Muscle of leg (tissue), 16 donors: ENCODE data around the gene C14orf119. TPM values are rescaled to one million over a fixed set of nuclear protein-coding genes. Genes with fewer than 3 reads are reported as not detected.

Experiments
- DNase-seq: peaks from one replicate; pipeline ENCODE4 v3.0.0; 2013
- H3K27ac ChIP-seq: one replicate; pipeline ENCODE4 v1.5.1; 2013; ENCODE audit warnings: mild to moderate bottlenecking, low read length, control low read depth
- H3K27me3 ChIP-seq: one replicate; pipeline ENCODE4 v1.6.1; 2013; ENCODE audit warnings: low read length; ENCODE audit not compliant: control insufficient read depth, insufficient read depth
- H3K36me3 ChIP-seq: one replicate; pipeline ENCODE4 v1.6.1; 2013; ENCODE audit warnings: low read length; ENCODE audit not compliant: control insufficient read depth, insufficient read depth
- H3K4me1 ChIP-seq: one replicate; pipeline ENCODE4 v1.6.1; 2013; ENCODE audit warnings: low read length; ENCODE audit not compliant: control insufficient read depth, insufficient read depth
- H3K4me3 ChIP-seq: one replicate; pipeline ENCODE4 v1.5.1; 2013; ENCODE audit warnings: low read length, control low read depth
- H3K9me3 ChIP-seq: replicated peaks from 2 replicates; pipeline ENCODE4 v1.6.1; 2013; ENCODE audit warnings: low read depth, low read length; ENCODE audit not compliant: control insufficient read depth
- WGBS: methylation state at CpG from one replicate; pipeline ENCODE4 v1.1.5; 2013; ENCODE audit warnings: missing lambda C conversion rate; ENCODE audit not compliant: insufficient coverage; 5-methylcytosine and 5-hydroxymethylcytosine counted together
- long read RNA-seq, 11 donors: transcript quantifications; one replicate each; lab custom pipeline, GENCODE V29; 2026
- polyA plus RNA-seq, 8 donors: library from polyadenylated mRNA; unstranded; fragments of 120-200 nt; gene quantifications; one replicate each; pipeline versions ENCODE4 v1.2.1 to v1.2.3, GENCODE V29; 2013; ENCODE audit warnings: inconsistent platforms in 1 of 8, low replicate concordance in 1 of 8; ENCODE audit not compliant: insufficient read length in 8 of 8, insufficient read depth in 1 of 8
- total RNA-seq: library from RNA; stranded (reverse); fragments of 120-200 nt; gene quantifications from one replicate; pipeline ENCODE4 v1.2.4, GENCODE V29; 2013

Gene C14orf119
- total RNA-seq (46.0 TPM), polyA plus RNA-seq (10 to 100 TPM; 47.4 to 68.2 (median 54.6) TPM)
- long read RNA-seq, donor 1, transcript C14orf119-201 (2 exons, 3,660 nt): major isoform, 19 of 19 reads
- long read RNA-seq, donor 1, partial matches to known transcripts: 0 of 19 reads
- long read RNA-seq, donor 1, other reads (novel, unspliced or antisense): 0 of 19 reads
- long read RNA-seq, donor 2, transcript C14orf119-201 (2 exons, 3,660 nt): major isoform, 8 of 8 reads
- long read RNA-seq, donor 2, partial matches to known transcripts: 0 of 8 reads
- long read RNA-seq, donor 2, other reads (novel, unspliced or antisense): 0 of 8 reads
- long read RNA-seq, donor 3, transcript C14orf119-201 (2 exons, 3,660 nt): major isoform, 46 of 46 reads
- long read RNA-seq, donor 3, partial matches to known transcripts: 0 of 46 reads
- long read RNA-seq, donor 3, other reads (novel, unspliced or antisense): 0 of 46 reads
- long read RNA-seq, donor 4, transcript C14orf119-201 (2 exons, 3,660 nt): major isoform, 23 of 23 reads
- long read RNA-seq, donor 4, partial matches to known transcripts: 0 of 23 reads
- long read RNA-seq, donor 4, other reads (novel, unspliced or antisense): 0 of 23 reads
- long read RNA-seq, donor 5, transcript C14orf119-201 (2 exons, 3,660 nt): major isoform, 76 of 104 reads
- long read RNA-seq, donor 5, partial matches to known transcripts: 28 of 104 reads
- long read RNA-seq, donor 5, other reads (novel, unspliced or antisense): 0 of 104 reads
- long read RNA-seq, donor 6, transcript C14orf119-201 (2 exons, 3,660 nt): major isoform, 52 of 54 reads
- long read RNA-seq, donor 6, partial matches to known transcripts: 0 of 54 reads
- long read RNA-seq, donor 6, other reads (novel, unspliced or antisense): 0 of 54 reads
- long read RNA-seq, donor 7, transcript C14orf119-201 (2 exons, 3,660 nt): major isoform, 31 of 31 reads
- long read RNA-seq, donor 7, partial matches to known transcripts: 0 of 31 reads
- long read RNA-seq, donor 7, other reads (novel, unspliced or antisense): 0 of 31 reads
- long read RNA-seq, donor 8, transcript C14orf119-201 (2 exons, 3,660 nt): major isoform, 31 of 46 reads
- long read RNA-seq, donor 8, partial matches to known transcripts: 15 of 46 reads
- long read RNA-seq, donor 8, other reads (novel, unspliced or antisense): 0 of 46 reads
- long read RNA-seq, donor 9, transcript C14orf119-201 (2 exons, 3,660 nt): major isoform, 28 of 29 reads
- long read RNA-seq, donor 9, partial matches to known transcripts: 0 of 29 reads
- long read RNA-seq, donor 9, other reads (novel, unspliced or antisense): 0 of 29 reads
- long read RNA-seq, donor 10, transcript C14orf119-201 (2 exons, 3,660 nt): major isoform, 50 of 51 reads
- long read RNA-seq, donor 10, partial matches to known transcripts: 0 of 51 reads
- long read RNA-seq, donor 10, other reads (novel, unspliced or antisense): 0 of 51 reads
- long read RNA-seq, donor 11, transcript C14orf119-201 (2 exons, 3,660 nt): major isoform, 25 of 64 reads
- long read RNA-seq, donor 11, partial matches to known transcripts: 39 of 64 reads
- long read RNA-seq, donor 11, other reads (novel, unspliced or antisense): 0 of 64 reads

DNA sequence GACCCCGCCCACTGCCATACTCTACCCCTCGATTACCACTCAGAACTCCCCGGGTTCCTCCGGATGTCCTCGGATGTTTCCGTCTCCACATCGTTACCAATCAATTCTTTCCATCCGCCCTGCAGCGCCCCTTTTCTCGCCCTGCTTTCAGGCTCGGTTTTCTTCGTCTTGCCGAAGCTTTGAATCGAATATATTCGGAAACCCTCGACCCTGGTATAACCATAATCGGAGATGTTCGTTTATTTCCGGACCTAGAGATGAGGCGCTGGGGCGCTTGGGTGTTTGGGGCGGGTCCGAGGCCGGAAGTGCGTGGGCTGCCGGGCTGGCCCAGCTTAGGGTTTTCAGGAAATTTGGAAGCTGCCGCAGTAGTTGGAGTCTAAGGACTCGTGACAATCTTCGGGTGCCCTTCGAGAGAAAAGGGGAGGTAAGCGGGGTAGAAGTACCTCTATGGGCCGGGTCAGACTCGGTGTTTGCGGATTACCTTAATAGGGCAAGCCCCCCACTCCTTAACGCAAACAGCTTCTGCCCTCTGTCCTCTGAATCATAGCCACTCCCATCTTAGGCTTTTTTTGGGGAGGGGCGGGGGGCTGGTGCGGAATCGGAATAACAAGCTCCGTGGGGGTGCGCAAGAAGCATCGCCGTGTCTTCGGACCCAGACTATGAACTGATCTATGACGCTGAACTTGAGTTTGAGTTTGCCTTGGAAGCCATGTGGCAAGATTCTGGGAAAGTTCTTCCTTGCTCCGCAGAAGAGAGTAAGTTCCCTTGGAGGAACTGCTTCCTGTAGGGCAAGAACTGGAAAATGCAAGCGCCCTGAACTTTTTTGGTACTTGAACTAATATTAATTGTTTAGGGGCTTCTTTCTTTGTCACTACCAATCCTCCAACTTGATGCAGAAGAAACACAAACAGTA, at the start of gene C14orf119:
C14orf119 (plus strand) TSS at position 310 of the 913 bp plus-strand sequence. CDS start 2,154 bp downstream, outside the sequence.
- H3K4me3 ChIP-seq: peak within 1 kb of the TSS; percentile 86
- no peaks in the 10 kb centered on the region for H3K9me3 ChIP-seq
- no peaks in the 10 kb centered on the region for H3K27me3 ChIP-seq
- peak within 1 kb of the TSS; percentile 100 for H3K27ac ChIP-seq
- WGBS: 0% methylated on average over 39 of the region's 46 CpGs
- DNase-seq: peak; percentile 100
- peaks cover 9% of the 10 kb centered on the region for H3K4me1 ChIP-seq
- peaks cover 26% of the 10 kb centered on the region for H3K36me3 ChIP-seq

- Histone ChIP-seq H3K4me1 (peaks cover 6% of the 10 kb centered on the region), H3K4me3 (no peak overlapping the region), H3K9me3 (no peaks in the 10 kb centered on the region), H3K27ac (peak overlapping the region; percentile 49), H3K36me3 (peaks cover 7% of the 10 kb centered on the region), H3K27me3 (no peaks in the 10 kb centered on the region)
- WGBS: 62% methylated on average over 4 of the region's 6 CpGs
- no peak for DNase-seq
Observed at GRCh38 chr14:23047034-23047634, 48.2 kb upstream of the C14orf119 start.

- H3K9me3 ChIP-seq: no peaks in the 10 kb centered on the region
- peak overlapping the region; percentile 49 for H3K27ac ChIP-seq
- peaks cover 7% of the 10 kb centered on the region for H3K36me3 ChIP-seq
- H3K4me3 ChIP-seq: no peak overlapping the region
- 75% methylated on average over 73 of the region's 85 CpGs for WGBS
- no peak for DNase-seq
- peaks cover 6% of the 10 kb centered on the region for H3K4me1 ChIP-seq
- no peaks in the 10 kb centered on the region for H3K27me3 ChIP-seq
Observed at GRCh38 chr14:23047751-23048693, 47.3 kb upstream of the C14orf119 start.

DNA sequence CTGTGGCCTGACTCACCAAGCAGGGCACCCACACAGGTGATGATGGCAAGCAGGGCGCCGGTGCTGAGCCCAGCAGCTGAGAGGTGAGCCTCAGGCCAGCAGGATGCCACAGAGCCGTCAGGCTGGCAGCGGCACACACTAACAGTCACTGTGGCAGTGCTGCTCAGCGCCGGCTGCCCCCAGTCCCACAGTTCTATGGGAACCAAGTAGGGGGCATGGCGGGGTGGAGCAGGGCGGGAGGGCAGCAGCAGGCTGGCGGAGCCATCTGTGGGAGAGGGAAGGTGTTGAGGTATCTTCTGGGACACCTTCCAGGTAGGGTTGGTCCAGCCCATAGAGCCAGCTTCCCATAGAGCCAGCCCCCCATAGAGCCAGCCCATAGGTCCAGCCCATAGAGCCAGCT, 46.3 kb upstream of the C14orf119 start:
- WGBS: 98% methylated on average over 7 of the region's 9 CpGs
- Histone ChIP-seq H3K27me3 (no peaks in the 10 kb centered on the region), H3K9me3 (no peaks in the 10 kb centered on the region), H3K27ac (no peak overlapping the region), H3K4me3 (no peak overlapping the region), H3K4me1 (peaks cover 3% of the 10 kb centered on the region), H3K36me3 (peaks cover 7% of the 10 kb centered on the region)
- no peak for DNase-seq

DNA sequence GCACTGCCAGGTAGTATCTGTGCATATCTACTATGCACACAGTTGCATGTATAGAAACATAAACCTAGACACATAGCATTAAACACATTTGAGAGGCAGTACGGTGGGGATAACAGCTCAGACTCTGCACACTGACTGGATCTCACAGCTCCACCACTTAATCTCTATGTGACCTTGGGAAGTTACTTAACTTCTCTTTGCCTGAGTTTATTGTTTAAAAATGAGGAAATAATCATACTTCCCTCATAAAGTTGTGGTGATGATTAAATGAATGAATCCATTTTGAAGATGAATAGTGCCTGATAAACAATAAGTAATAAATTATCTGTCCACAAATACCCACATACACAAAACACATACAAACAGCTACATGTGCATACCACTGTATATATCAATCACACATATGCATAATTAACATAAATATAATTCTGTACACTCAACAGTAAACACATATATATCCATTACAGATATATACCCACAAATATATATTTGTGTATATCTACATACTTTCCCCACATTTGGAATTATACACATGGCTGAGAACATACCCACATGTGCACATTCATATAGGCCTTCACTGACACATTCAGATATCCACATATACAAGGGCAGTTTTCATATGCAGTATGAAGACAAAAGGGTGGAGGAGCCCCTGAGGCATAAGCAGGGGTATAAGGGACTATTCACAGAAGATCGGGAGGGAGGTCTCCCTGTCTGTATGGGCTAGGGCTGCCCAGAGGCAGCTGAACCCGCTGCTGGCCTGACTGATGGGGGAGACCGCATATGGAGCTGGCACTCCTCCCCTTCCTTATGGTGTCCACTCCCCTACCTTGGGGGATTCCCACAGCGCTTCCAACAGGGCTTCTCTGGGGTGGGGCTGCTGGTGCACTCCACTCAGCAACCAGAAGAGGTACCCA, 43.9 kb upstream of the C14orf119 start:
- Histone ChIP-seq H3K4me3 (no peak overlapping the region), H3K36me3 (peaks cover 7% of the 10 kb centered on the region), H3K4me1 (peaks cover 11% of the 10 kb centered on the region), H3K9me3 (no peaks in the 10 kb centered on the region), H3K27me3 (no peaks in the 10 kb centered on the region), H3K27ac (no peak overlapping the region)
- WGBS: 33% methylated on average over 1 of the region's 5 CpGs
- no peak for DNase-seq

- H3K4me1 ChIP-seq: peaks cover 18% of the 10 kb centered on the region
- no peak overlapping the region for H3K27ac ChIP-seq
- DNase-seq: no peak
- WGBS: 75% methylated on average over 6 of the region's 14 CpGs
- no peaks in the 10 kb centered on the region for H3K9me3 ChIP-seq
- H3K27me3 ChIP-seq: no peaks in the 10 kb centered on the region
- H3K4me3 ChIP-seq: no peak overlapping the region
- peaks cover 7% of the 10 kb centered on the region for H3K36me3 ChIP-seq
Observed at GRCh38 chr14:23052182-23052623, 43.1 kb upstream of the C14orf119 start.

- no CpG with 5 or more reads among the region's 3 CpGs for WGBS
- H3K27ac ChIP-seq: no peak overlapping the region
- DNase-seq: no peak
- H3K9me3 ChIP-seq: no peaks in the 10 kb centered on the region
- peaks cover 7% of the 10 kb centered on the region for H3K36me3 ChIP-seq
- peaks cover 18% of the 10 kb centered on the region for H3K4me1 ChIP-seq
- no peaks in the 10 kb centered on the region for H3K27me3 ChIP-seq
- H3K4me3 ChIP-seq: no peak overlapping the region
Observed at GRCh38 chr14:23052671-23053070, 42.6 kb upstream of the C14orf119 start.
